Activated naive CD4-positive, alpha-beta T cell treated with anti-CD3 and anti-CD28 coated beads, Interleukin-2, amount 50 U/mL, for 72 hours (primary cell): ENCODE measurements around the gene HSF4. TPM values are rescaled to one million over a fixed set of nuclear protein-coding genes. Genes with fewer than 3 reads are reported as not detected.

Source experiments
- ATAC-seq, 2 donors: fragments of 150-1000 bp; cut with Tn5 transposase; 2 replicates each; pipeline ENCODE4 v1.10.0; 2021; ENCODE audit warnings: mild to moderate bottlenecking in 2 of 2, moderate library complexity in 2 of 2
- DNase-seq, 2 donors: peaks; one replicate each; pipeline ENCODE4 v3.0.0; 2021 to 2022; ENCODE audit warnings: low spot score in 2 of 2
- H3K27ac Mint-ChIP-seq, 2 donors: one replicate each; pipeline ENCODE4 v1.8.0; 2022; ENCODE audit warnings: mild to moderate bottlenecking in 2 of 2, mixed read lengths in 2 of 2
- H3K36me3 Mint-ChIP-seq, 2 donors: one replicate each; pipeline ENCODE4 v1.8.0; 2022; ENCODE audit warnings: mixed read lengths in 2 of 2
- H3K9me3 Mint-ChIP-seq, 2 donors: one replicate each; pipeline ENCODE4 v1.8.0; 2022; ENCODE audit warnings: mixed read lengths in 2 of 2
- total RNA-seq, 2 donors: library from RNA; stranded (reverse); gene quantifications; one replicate each; pipeline ENCODE4 v1.2.3, GENCODE V29; 2022

Gene HSF4
- total RNA-seq, 2 donors from 2014 or later: 26.0 to 58.8 TPM

DNA sequence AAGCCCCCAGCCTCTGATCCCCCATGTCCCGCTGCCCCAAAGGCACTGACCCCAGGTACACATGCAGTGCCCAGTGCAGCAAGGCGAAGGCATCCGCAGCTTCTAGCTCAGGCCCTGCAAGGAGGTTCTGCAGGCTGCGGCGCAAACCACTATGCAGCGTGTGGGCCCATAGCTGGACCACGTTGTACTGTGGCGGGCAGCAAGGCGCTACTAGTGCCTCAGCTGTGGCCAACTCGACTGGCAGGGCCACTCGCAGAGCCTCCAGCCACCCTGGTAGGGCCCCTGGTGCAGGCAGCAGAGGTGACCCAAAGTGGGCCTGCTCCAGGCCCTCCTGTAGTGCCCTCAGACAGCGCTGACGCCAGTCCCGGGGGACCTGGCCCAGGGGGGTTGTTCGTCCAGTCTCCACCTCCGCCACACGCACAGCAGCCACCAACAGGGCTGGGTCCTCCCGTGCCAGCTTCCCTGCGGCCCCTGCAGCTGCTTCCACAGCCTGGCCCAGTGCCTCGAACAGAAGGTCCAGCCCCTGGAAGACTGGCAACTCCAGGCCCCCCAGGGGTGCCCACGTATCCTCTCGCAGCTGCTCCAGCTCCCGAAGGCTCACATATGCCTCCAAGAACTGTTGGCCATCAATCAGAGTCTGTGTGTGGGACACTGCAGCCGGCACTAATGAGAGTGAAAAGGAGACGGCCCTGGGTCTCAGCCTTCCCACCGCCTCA lies 22.8 kb downstream of the HSF4 start:
- ATAC-seq (no peak), DNase-seq (no peak)
- Mint-ChIP-seq H3K36me3 (peaks cover under 1 to 9% of the 10 kb centered on the region in 2 donors), H3K27ac (no peak overlapping the region), H3K9me3 (no peaks in the 10 kb centered on the region)

- no peak for ATAC-seq
Observed at GRCh38 chr16:67188323-67188722, 23.8 kb downstream of the HSF4 start.

DNA sequence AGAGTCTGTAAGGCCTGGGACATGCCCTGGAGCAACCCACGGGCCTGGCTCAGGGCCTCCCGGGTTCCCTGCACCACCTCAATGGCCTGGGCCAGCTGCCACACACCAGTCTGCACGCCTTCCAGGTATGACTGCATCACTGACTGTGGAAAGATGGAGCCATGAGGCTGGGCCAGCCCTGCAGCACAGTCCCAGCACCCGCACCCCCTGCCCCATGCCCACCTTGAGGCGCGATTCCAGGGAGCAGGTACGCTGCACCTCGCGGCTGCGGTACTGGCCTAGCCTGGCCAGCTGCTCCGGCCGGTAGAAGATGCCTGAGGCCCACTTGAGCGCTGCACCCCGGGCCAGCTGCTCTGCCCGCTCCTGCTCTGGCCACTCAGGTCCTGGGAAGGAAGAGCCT lies 24.3 kb downstream of the HSF4 start:
- Mint-ChIP-seq H3K27ac (no peak overlapping the region), H3K36me3 (peaks cover 7 to 22% of the 10 kb centered on the region in 2 donors), H3K9me3 (no peaks in the 10 kb centered on the region)
- DNase-seq: no peak
- no peak for ATAC-seq

More at GRCh38 chr16:67188323-67188722, 23.8 kb downstream of the HSF4 start:
- H3K9me3 Mint-ChIP-seq: no peaks in the 10 kb centered on the region
- H3K27ac Mint-ChIP-seq: no peak overlapping the region
- DNase-seq: no peak
- peaks cover 6 to 18% of the 10 kb centered on the region in 2 donors for H3K36me3 Mint-ChIP-seq

GRCh38 chr16:67190041-67190440 lies 25.5 kb downstream of the HSF4 start, which contains the start of gene EXOC3L1:
Gene EXOC3L1 (minus strand): TSS chr16:67190136. CDS start chr16:67189676, 460 bp downstream.
- DNase-seq (no peak), ATAC-seq (no peak)
- H3K9me3 Mint-ChIP-seq: no peaks in the 10 kb centered on the region
- H3K36me3 Mint-ChIP-seq: peaks cover 13 to 27% of the 10 kb centered on the region in 2 donors
- peak within 1 kb of the TSS in 1 of 2 donors; percentile 92 for H3K27ac Mint-ChIP-seq

DNA sequence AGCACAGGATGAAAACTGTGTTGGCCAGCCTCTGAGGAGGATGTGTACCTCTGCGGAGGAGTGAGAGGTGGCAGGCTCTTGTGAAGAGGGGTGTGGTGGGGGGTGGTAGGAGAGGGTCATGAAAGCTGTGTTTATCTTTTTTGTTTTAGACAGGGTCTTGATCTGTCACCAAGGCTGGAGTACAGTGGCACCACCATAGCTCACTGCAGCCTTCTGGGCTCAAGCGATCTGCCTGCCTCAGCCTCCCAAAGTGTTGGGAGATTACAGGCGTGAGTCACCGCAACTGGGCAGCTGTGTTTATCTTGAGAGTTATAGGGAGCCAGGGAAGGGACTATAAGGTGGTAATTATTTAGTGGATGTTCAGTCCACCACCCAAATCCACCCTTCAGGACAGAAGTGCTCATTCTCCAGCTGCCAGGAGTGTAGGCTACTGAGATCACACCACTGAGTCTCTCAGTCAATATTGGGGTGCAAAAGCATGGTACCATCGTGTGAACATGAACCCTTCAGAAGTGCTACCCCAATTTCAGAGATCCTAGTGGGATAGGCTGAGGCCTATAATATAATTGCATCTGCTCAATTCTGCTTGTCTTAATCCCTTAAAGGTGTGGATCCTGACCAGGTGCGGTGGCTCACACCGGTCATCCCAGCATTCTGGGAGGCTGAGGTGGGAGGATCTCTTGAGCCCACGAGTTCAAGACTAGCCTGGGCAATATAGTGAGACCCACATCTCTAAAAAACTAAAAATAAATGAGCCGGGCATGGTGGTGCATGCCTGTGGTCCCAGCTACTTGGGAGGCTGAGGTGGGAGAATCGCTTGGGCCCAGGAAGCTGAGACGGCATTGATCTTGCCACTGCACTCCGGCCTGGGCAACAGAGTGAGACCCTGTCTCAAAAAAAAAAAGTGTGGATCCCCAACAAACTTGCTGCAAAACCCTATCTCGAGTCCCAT lies 26.2 kb downstream of the HSF4 start:
- Mint-ChIP-seq H3K9me3 (no peaks in the 10 kb centered on the region), H3K27ac (peak overlapping the region in 1 of 2 donors; percentile 92), H3K36me3 (peaks cover 13 to 30% of the 10 kb centered on the region in 2 donors)
- ATAC-seq (no peak), DNase-seq (no peak)

DNA sequence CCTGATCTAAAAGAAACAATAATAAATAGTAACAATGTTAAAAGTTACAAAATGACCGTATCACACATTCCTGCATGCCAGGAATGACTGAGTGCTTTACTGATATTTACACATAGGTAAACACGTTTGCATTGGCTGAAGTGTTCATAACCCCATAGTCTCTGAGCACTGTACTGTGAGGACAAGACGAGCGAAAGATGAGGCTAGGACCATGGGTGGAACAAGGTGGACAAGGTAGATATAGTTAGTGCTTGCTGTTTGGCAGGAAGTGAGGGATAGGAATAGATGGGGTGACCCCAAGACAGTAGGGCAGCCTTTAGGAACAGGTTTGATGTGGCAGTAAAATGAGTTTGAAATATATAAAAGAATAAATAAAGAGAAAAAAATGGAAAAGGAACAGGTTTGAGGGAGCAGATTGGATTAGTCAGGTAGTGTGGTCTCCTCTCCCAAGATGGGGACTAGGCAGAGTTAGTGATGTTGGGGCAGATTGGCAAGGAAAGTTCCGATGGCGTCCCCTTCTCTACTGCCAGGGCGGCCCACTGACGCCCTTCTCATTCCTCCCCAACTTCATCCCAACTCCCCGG lies 27.0 kb downstream of the HSF4 start:
- H3K27ac Mint-ChIP-seq: peak overlapping the region; percentile 85 to 92
- DNase-seq (no peak), ATAC-seq (peak; percentile 15 to 18)
- H3K36me3 Mint-ChIP-seq: peaks cover 20 to 38% of the 10 kb centered on the region in 2 donors
- no peaks in the 10 kb centered on the region for H3K9me3 Mint-ChIP-seq

DNA sequence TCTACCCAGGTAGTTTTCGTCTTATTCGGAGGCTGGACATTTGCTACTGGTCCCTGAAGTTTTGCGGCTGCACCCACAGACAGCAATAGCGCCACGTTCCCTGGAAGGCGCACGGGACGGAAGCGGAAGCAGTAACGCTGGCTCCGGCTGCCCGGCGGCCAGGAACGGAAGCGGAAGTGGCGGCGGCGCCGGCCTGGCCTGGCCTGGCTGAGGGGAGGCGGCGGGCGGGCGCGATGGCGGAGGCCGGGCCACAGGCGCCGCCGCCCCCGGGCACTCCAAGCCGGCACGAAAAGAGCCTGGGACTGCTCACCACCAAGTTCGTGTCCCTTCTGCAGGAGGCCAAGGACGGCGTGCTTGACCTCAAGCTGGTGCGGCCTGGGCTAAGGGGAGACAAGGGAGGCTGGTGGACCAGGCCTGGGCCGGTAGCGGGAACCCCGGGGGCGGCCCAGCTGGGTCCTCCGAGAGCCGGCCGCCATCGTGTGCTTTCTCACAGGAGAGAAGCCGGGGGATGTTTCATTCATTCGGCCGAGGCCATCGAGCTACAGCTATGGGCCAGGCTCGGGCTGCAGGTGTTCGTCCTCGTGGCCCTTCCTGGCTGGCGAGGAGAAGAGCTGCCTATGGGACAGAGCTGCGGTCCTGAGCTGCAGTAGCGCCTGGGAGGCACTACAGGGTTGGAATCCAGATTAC lies 27.6 kb downstream of the HSF4 start, which contains the start of gene E2F4:
E2F4 (plus strand) TSS at position 161 of the 687 bp plus-strand sequence; CDS start at position 234, 73 bp downstream.
- Mint-ChIP-seq H3K27ac (peak within 1 kb of the TSS; percentile 92 to 96), H3K9me3 (no peaks in the 10 kb centered on the region), H3K36me3 (peaks cover 25 to 44% of the 10 kb centered on the region in 2 donors)
- DNase-seq: peak; percentile 90 to 91
- ATAC-seq: peak; percentile 99

- Mint-ChIP-seq H3K27ac (peak overlapping the region; percentile 92 to 96), H3K36me3 (peaks cover 25 to 44% of the 10 kb centered on the region in 2 donors), H3K9me3 (no peaks in the 10 kb centered on the region)
- no peak for ATAC-seq
- DNase-seq: no peak
Observed at GRCh38 chr16:67192781-67193361, 28.3 kb downstream of the HSF4 start.

DNA sequence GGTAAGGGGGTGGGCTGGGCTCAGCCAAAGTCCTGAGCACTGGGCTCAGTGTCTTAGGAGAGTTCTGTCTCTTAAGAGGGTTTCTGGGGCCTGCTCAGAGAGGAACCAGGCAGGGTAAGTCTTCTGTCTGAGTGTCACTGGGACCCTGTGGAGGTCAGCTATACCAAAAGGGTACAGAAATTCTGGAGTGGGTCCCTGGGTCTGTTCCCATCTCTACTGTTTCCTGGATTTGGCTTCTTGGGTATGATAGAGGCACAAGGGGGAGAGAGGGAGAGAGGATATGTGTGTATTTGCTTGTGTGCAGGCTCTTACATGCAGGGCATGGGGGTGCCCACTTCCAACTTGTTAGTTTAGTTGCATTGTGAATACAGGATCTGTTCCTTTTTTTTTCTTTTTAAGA lies 29.0 kb downstream of the HSF4 start:
- Mint-ChIP-seq H3K27ac (peak overlapping the region; percentile 92 to 96), H3K36me3 (peaks cover 25 to 44% of the 10 kb centered on the region in 2 donors), H3K9me3 (no peaks in the 10 kb centered on the region)
- DNase-seq: no peak
- no peak for ATAC-seq

GRCh38 chr16:67194260-67194659 lies 29.7 kb downstream of the HSF4 start:
- H3K27ac Mint-ChIP-seq: peak overlapping the region; percentile 90 to 92
- H3K36me3 Mint-ChIP-seq: peaks cover 25 to 44% of the 10 kb centered on the region in 2 donors
- no peak for ATAC-seq
- H3K9me3 Mint-ChIP-seq: no peaks in the 10 kb centered on the region
- DNase-seq: no peak

- peaks cover 25 to 44% of the 10 kb centered on the region in 2 donors for H3K36me3 Mint-ChIP-seq
- DNase-seq (no peak), ATAC-seq (no peak)
- H3K9me3 Mint-ChIP-seq: no peaks in the 10 kb centered on the region
- peak overlapping the region; percentile 4 to 67 for H3K27ac Mint-ChIP-seq
Observed at GRCh38 chr16:67195676-67196075, 31.1 kb downstream of the HSF4 start.

DNA sequence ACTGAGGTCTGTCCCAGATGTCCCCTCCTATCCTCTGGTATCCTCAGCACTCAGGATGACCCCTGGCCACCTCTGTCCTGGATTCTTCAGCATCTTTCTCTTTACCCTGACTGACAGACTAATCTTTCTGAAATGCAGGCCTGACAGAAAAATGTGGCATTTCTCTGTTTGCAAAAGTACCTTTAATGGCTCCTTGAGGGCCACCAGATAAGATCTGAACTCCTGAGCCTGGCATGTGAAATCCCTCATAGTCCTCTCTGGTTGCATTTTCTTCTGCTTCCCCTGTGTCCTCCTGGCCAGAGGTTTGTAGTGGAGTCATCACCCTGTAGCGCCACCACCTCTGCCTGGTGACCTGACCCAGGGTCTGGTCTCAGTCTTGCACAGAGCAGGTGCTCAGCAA lies 32.3 kb downstream of the HSF4 start:
- H3K27ac Mint-ChIP-seq: peak overlapping the region in 1 of 2 donors; percentile 86
- peaks cover 25 to 35% of the 10 kb centered on the region in 2 donors for H3K36me3 Mint-ChIP-seq
- H3K9me3 Mint-ChIP-seq: no peaks in the 10 kb centered on the region
- ATAC-seq (no peak), DNase-seq (no peak)

DNA sequence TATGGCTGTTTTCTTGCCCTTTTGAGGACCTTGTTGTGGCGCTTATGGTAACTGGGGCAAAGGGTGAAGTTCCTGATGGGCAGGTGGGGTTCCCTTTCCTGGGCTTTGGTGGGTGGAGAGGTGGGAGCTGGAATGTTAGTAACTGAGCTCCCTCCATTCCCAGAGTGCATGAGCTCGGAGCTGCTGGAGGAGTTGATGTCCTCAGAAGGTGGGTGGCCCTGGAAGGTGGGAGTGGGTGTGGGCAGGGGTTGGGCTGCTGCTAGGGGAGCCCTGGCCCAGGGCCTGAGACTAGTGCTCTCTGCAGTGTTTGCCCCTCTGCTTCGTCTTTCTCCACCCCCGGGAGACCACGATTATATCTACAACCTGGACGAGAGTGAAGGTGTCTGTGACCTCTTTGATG lies 33.2 kb downstream of the HSF4 start:
- ATAC-seq (peak in 1 of 2 donors; percentile 5), DNase-seq (no peak)
- peak overlapping the region in 1 of 2 donors; percentile 82 for H3K27ac Mint-ChIP-seq
- peaks cover 21 to 31% of the 10 kb centered on the region in 2 donors for H3K36me3 Mint-ChIP-seq
- no peaks in the 10 kb centered on the region for H3K9me3 Mint-ChIP-seq

DNA sequence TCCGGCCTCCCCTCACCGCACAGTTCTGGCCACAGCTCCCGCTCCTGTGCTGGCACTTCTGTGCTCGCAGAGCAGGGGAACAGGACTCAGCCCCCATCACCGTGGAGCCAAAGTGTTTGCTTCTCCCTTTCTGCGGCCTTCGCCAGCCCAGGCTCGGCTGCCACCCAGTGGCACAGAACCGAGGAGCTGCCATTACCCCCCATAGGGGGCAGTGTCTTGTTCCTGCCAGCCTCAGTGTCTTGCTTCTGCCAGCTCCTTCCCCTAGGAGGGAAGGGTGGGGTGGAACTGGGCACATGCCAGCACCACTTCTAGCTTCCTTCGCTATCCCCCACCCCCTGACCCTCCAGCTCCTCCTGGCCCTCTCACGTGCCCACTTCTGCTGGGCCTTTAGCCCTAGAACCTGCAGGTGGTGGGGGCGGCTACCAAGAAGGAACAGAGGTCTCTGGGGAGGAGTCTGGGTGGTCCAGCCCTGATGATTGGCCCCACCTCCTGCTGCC lies 33.7 kb downstream of the HSF4 start:
- Mint-ChIP-seq H3K36me3 (peaks cover 19 to 26% of the 10 kb centered on the region in 2 donors), H3K9me3 (no peaks in the 10 kb centered on the region), H3K27ac (peak overlapping the region in 1 of 2 donors; percentile 82)
- no peak for DNase-seq
- peak; percentile 35 to 64 for ATAC-seq

GRCh38 chr16:67199011-67199807 lies 34.7 kb downstream of the HSF4 start, which contains the start of gene ELMO3:
Gene ELMO3 (plus strand): TSS chr16:67199131. CDS start chr16:67199327, 196 bp downstream.
- H3K27ac Mint-ChIP-seq: peak within 1 kb of the TSS in 1 of 2 donors; percentile 82
- DNase-seq (no peak), ATAC-seq (no peak)
- no peaks in the 10 kb centered on the region for H3K9me3 Mint-ChIP-seq
- peaks cover 14 to 17% of the 10 kb centered on the region in 2 donors for H3K36me3 Mint-ChIP-seq
